Cardiac septum (tissue), 1 donor: ENCODE data around the gene LAMA5. TPM values are rescaled to one million over a fixed set of nuclear protein-coding genes. Genes with fewer than 3 reads are reported as not detected.

ENCODE experiments used
- DNase-seq: peaks from one replicate; pipeline ENCODE4 v3.0.0-alpha.2; 2020; ENCODE audit warnings: low spot score
- intact Hi-C: fragments of 100-400 bp; cut with DNase I; formaldehyde crosslinking; loops from one replicate; pipeline ENCODE4 v1.14.0; 2022
- total RNA-seq: library from RNA; stranded (reverse); fragmentation: NEBNext Ultra II Directional; extraction: Animal tissue kit (Norgen Biotek cat#: 25700); gene quantifications from one replicate; pipeline ENCODE4 v1.2.1, GENCODE V29; 2021
- donor health status: DM: no; HTN: no; CAD: no.

LAMA5 gene
- total RNA-seq, 1 donor from 2014 or later, result 101 TPM

GRCh38 chr20:62405108-62405980 lies 38.2 kb upstream of the LAMA5 start:
- no peak for DNase-seq
- intact Hi-C loops, result loop anchor here (10.0 kb wide), 1 partner anchor 389 kb away; the partner anchor contains the start of gene MRGBP

- no peak for DNase-seq
- intact Hi-C loops, result loop anchor here (10.0 kb wide), 1 partner anchor 390 kb away; the partner anchor contains the start of gene MRGBP
Measured at GRCh38 chr20:62404761-62405107, 37.6 kb upstream of the LAMA5 start.

- intact Hi-C loops, result loop anchor here (10.0 kb wide), 1 partner anchor 391 kb away; the partner anchor contains the start of gene MRGBP
- no peak for DNase-seq
Measured at GRCh38 chr20:62404112-62404665, 37.1 kb upstream of the LAMA5 start.

- intact Hi-C loops, result loop anchor here (10.0 kb wide), 1 partner anchor 391 kb away; the partner anchor contains the start of gene MRGBP
- no peak for DNase-seq
Measured at GRCh38 chr20:62403331-62403730, 36.2 kb upstream of the LAMA5 start.

- DNase-seq, result no peak
- intact Hi-C loops, result loop anchor here (10.0 kb wide), 1 partner anchor 392 kb away; the partner anchor contains the start of gene MRGBP
Measured at GRCh38 chr20:62402456-62403150, 35.5 kb upstream of the LAMA5 start.

- intact Hi-C loops, result loop anchor here (10.0 kb wide), 1 partner anchor 393 kb away; the partner anchor contains the start of gene MRGBP
Measured at GRCh38 chr20:62401331-62401779, 34.2 kb upstream of the LAMA5 start.

GRCh38 chr20:62400541-62400940 lies 33.4 kb upstream of the LAMA5 start:
- no peak for DNase-seq
- intact Hi-C loops, result loop anchor here (10.0 kb wide), 1 partner anchor 394 kb away; the partner anchor contains the start of gene MRGBP

More at GRCh38 chr20:62401331-62401779, 34.2 kb upstream of the LAMA5 start:
- no peak for DNase-seq

GRCh38 chr20:62400021-62400420 lies 32.9 kb upstream of the LAMA5 start:
- intact Hi-C loops, result loop anchor here (10.0 kb wide), 1 partner anchor 395 kb away; the partner anchor contains the start of gene MRGBP
- no peak for DNase-seq

GRCh38 chr20:62398120-62398821 lies 31.2 kb upstream of the LAMA5 start:
- DNase-seq, result no peak
- intact Hi-C loops, result no loop called here

- intact Hi-C loops, result no loop called here
- no peak for DNase-seq
Measured at GRCh38 chr20:62396367-62397239, 29.5 kb upstream of the LAMA5 start.

- intact Hi-C loops, result no loop called here
- no peak for DNase-seq
Measured at GRCh38 chr20:62395311-62396242, 28.5 kb upstream of the LAMA5 start.

GRCh38 chr20:62394248-62395245 lies 27.4 kb upstream of the LAMA5 start:
- intact Hi-C loops, result no loop called here
- no peak for DNase-seq

- intact Hi-C loops, result no loop called here
Measured at GRCh38 chr20:62393830-62394229, 26.7 kb upstream of the LAMA5 start.

GRCh38 chr20:62393335-62393665 lies 26.2 kb upstream of the LAMA5 start:
- intact Hi-C loops, result no loop called here
- no peak for DNase-seq

More at GRCh38 chr20:62393830-62394229, 26.7 kb upstream of the LAMA5 start:
- no peak for DNase-seq

GRCh38 chr20:62392621-62393334 lies 25.7 kb upstream of the LAMA5 start:
- intact Hi-C loops, result no loop called here
- no peak for DNase-seq

- intact Hi-C loops, result no loop called here
- no peak for DNase-seq
Measured at GRCh38 chr20:62392077-62392418, 24.9 kb upstream of the LAMA5 start.
